NCI-H1694 treated with DMSO at 0.1 percent for 48 hours (cell line): Measurements from ENCODE around the gene CD22.
"Not testable (repeated sequence)": the region's sequence is repeated elsewhere in the genome, so short reads cannot be mapped to it uniquely, and the experiment has no call there.

Source experiments
- DNase-seq: peaks from one replicate; lab custom pipeline; 2025; lab: John Stamatoyannopoulos, UW

Gene CD22

DNA sequence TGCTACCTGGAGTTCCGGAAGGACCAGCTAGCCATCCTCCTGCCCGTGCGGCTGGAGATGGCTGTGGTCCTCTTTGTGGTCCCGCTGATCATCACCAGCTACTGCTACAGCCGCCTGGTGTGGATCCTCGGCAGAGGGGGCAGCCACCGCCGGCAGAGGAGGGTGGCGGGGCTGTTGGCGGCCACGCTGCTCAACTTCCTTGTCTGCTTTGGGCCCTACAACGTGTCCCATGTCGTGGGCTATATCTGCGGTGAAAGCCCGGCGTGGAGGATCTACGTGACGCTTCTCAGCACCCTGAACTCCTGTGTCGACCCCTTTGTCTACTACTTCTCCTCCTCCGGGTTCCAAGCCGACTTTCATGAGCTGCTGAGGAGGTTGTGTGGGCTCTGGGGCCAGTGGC lies 30.4 kb downstream of the CD22 start:
- DNase-seq, result not testable (repeated sequence)

DNA sequence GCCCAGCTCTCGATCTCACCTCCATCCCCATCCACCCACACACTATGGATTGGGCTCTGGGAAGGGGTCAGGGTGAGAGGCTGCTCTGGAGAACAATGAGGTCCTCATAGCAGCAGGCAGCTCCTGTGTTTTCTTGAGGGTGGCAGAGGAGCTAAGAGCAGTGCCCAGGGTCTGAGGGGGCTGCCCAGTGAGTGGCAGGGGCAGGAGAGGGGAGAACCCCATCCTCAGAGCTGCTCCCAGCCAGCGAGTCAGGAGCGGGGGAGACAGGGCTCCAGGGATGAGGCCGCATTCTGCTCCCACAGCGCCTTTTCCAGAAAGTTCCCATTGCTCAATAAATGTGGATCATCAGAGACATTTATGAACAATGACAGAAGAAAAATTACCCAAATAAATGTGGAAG lies 31.1 kb downstream of the CD22 start:
- not testable (repeated sequence) for DNase-seq

DNA sequence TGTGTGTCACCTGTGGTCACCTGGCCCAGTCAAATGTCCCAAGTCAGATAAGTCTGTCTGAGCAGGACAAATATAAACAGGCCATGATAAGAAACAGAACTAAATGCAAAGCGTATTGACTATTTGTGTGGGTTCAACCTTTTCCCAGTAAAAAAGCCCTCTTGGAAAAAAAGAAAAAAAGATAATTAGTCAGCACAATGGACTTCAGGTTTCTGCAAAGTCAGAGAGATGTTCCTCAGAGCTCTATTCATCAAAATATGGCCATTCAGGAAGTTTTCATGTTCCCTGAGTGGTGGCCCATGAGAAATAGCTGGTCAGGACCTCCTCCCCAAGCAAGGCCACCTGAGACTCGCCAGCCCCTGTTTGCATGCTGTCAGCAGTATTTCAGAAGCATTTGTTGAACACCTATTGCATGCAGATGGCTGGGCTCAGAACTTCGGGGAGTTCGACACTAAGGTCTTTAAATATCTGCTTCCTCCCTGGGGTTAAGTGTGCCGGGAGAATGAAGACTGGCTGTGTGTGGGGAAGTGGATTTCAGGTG lies 32.0 kb downstream of the CD22 start:
- DNase-seq, result no peak

DNA sequence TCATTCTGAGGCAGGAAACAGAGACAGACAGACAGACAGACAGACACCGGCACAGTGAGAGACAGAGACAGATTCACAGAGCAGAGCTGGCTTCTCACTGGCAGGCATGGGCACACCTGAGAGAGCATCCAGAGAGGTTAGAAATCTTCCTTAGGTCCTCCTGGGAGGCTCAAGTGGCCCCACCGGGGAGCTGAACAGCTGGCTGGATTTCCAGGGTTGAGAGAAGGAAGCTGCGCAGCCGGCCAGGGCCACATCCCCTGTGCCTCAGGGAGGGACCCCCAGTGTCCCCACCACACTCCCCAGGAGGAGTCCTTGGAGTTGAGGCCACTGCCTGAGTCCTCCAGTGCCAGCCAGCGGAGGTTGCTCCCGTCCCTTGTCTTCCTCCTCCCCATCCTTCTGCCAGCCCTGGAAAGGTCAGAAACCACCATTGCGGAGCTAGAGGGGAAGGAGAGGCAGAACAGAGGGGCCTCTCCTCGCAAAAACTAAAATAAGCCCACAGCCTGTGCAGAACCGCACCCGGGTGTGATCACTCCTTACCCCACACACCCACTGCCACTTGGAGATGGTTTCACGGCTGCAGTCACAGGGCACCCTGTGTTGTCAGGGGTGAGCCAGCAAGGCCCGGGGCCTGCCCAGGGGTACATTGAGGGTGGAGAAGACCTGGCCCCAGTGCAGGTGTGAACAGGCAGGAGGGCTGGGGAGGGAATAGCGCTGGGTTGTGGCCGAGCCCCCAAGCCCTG lies 33.4 kb downstream of the CD22 start:
- no peak for DNase-seq

DNA sequence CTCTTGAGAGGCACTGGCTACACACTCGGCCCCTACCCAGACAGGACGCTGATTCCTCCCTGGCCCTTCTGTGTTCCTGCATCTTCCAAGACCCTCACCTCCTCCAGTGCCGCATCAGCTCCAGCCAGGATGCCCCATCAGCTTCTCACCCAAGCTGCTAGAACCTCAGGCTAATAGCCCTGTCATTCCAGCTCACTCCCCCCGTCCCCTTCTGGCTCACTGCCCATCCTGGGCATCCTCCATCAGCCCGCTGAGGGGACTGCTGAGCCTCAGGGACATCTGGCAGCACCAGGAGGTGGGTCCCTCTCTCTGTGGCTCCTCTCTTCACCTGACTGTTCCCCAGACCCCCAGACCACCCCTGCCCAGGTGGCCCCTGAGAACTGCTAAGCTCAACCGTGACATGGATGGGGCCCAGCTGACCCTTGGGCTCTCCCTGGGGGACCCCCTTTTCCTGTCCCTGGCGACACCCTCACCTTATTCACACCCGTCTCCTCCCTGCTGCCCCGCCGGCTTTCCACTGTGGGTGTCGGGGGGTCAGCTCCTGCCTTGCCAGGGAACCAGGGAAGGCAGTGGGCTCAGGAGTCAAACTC lies 34.1 kb downstream of the CD22 start:
- no peak for DNase-seq

DNA sequence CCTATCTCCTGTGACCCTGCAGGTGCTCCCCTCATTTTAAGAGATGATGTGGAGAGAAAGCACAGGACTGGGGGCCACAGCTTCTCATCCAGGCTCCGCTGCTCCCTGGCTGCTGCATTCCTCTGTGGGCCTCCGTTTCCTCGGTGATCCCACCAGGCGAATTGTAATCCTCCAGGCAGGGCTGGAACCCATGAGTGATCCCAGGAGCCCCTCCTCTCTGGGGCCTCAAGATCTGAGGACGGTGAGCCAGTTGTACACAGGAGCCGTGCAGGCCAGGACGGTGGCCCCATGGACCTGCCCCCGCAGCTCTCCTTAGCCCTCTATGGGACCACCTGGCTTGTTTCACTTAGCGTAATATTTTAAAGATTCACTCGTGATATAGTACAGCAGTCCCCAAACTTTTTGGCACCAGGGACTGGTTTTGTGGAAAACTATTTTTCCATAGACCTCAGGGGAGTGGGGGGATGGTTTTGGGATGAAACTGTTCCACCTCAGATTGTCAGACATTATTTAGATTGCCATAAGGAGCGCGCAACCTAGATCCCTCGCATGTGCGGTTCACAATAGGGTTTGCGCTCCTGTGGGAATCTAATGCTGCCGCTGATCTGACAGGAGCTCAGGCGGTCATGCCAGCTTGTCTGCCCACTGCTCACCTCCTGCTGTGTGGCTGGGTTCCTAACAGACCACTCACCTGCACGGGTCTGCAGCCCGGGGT lies 34.9 kb downstream of the CD22 start:
- DNase-seq, result no peak

DNA sequence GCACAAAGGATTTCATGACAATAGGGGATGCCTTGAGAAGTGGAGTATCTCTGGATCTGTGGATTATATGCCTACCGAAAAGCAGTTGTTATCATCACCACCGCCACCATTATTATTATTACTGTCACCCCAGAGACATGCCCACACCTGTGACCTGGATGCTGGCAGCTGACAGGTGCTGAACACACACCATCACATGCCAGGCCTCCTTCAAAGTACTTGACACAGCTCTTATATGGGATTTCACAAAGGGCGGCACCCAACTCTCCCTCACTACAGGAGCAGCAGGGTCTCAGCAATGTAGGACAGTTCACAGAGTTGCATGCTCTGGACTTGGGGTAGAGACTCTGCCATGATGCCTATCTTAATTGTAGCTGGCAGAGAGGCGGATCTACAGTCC lies 36.3 kb downstream of the CD22 start:
- DNase-seq, result no peak

DNA sequence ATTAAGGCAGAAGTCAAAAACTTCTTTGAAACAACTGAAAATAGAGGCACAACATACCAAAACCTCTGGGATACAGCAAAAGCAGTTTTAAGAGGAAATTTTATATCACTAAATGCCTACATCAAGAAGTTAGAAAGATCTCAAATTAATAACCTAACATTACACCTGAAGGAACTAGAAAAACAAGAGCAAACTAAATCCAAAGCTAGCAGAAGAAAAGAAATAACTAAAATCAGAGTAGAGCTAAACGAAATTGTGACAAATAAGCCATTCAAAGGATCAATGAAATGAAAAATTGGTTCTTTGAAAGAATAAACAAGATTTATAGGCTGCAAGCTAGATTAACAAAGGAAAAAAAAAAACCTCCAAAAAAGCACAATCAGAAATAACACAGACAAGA lies 39.4 kb downstream of the CD22 start:
- no peak for DNase-seq

DNA sequence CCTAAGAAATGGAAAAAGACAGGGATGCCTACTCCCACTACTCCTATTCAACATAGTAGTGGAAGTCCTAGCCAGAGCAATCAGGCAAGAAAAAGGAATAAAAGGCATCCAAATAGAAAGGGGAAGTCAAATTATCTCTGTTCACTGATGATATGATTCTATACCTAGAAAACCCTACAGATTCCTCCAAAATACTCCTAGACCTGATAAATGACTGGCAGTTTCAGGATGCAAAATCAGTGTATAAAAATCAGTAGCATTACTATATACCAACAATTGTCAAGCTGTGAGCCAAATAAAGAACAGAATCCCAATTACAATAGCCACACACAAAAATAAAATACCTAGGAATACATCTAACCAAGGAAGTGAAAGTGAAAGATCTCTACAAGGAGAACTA lies 40.5 kb downstream of the CD22 start:
- DNase-seq, result no peak

DNA sequence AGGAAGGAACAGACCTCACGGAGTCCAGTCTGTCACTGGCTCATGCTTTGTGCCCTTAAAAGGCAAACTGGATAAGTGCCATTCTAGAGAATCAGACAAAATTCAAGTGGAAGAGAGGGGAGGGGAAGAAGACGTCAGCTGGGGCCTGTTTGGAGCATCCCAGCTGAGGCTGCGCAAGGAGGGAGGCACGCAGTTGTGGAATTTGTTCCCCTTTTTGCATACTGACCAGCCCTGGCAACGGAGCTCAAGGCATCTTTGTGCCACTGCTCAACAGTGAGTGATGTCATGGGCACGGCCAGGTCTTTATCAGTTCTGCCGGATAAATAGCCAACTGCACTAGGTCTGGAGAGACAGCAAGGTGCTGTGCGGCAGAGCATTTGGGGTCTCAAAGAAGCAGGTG lies 41.7 kb downstream of the CD22 start, which contains the start of gene GPR42:
Gene GPR42 (plus strand): TSS at position 347 of the 400 bp plus-strand sequence. CDS start 292 bp downstream, outside the sequence.
- DNase-seq, result no peak

DNA sequence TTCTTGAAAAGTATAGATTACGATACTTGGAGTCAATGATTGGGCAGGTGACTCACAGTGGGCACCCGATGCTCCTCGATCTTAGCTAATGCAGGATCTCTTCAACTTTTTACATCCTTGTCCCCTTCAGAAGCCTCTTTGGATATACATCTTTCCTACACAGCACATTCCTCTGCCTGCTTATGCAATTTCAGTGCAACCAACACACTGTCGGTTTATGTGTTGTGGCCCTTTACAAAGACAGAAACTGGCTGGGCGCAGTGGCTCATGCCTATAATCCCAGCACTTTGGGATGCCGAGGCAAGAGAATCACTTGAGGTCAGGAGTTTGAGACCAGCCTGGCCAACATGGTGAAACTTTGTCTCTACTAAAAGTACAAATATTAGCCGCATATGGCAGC lies 44.5 kb downstream of the CD22 start:
- no peak for DNase-seq

DNA sequence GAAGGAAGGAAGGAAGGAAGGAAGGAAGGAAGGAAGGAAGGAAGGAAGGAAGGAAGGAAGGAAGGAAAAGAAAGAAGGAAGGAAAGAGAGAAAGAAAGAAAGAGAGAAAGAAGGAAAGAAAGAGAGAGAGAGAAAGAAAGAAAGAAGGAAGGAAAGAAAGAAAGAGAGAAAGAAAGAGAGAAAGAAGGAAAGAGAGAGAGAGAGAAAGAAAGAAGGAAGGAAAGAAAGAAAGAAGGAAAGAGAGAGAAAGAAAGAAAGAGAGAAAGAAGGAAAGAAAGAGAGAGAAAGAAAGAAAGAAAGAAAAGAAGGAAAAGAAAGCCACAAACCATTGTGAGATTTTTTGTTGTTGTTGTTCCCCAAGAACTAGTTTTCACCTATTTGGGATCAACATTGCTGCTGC lies 45.0 kb downstream of the CD22 start:
- not testable (repeated sequence) for DNase-seq

DNA sequence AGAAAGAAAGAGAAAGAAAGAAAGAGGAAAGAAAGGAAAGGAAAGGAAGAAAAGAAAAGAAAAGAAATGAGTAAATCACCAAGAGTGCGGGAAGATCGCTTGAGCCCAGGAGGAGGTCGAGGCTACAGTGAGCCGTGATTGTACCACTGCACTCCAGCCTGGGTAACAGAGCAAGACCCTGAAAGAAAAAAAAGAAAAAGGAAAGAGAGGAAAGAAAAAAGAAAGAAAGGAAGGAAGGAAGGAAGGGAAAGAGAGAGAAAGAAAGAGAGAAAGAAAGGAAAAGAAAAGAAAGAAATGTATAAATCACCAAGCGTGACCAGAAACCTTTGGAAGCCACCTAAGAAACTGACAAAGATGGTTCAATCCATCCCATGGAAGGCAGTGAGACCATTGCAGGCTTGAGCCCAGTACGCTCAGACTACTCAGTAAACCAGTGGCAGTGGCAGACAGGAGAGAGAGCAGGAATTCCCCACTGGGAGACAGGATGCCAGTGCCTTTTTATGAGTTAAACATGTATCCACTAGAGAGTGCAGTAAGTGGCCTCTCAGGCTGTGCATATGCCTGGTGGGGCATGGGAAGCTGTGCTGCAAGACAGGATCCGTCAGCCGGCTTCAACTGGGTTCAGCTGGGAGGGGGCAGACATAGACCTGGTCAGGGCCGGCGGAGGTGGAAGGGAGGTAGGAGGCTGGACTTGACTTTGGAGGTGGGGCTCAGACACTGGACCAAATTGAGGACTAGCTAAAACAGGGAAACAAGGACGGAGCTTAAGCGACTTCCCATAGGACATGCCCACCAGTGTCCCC lies 46.7 kb downstream of the CD22 start:
- no peak for DNase-seq

DNA sequence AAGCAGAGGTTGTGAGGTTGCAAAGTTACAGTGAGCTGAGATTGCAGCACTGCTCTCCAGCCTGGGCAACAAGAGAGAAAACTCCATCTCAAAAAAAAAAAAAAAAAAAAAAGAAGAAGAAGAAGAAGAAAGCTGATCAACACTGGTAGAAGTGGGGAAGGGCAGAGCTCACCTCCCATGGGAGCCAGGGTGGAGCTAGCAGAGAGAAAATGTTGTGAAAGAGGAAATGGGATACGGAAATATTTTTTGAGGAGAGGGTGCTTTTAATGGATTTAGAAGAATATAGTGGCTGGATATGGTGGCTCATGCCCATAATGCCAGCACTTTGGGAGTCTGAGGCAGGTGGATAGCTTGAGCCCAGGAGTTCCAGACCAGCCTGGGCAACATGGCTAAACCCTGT lies 48.7 kb downstream of the CD22 start:
- no peak for DNase-seq

DNA sequence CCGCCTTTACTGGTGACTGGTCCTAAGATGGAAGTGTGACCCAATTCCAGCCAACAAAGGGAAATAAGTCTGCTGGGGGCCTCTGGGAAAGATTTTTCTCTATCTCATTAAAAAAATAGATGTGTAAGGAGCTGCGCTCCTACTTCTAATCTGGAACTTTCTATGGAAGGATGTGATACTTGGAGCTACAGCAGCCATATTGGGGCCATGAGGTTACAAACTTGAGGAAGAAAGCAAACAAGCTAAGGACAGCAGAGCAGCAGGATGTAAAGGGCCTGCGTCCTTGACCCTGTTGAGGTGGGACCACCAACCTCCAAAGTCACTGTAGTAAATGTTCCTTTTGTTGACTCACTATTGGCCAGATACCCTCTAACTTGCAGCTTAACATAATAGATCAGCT lies 49.4 kb downstream of the CD22 start:
- DNase-seq, result no peak

DNA sequence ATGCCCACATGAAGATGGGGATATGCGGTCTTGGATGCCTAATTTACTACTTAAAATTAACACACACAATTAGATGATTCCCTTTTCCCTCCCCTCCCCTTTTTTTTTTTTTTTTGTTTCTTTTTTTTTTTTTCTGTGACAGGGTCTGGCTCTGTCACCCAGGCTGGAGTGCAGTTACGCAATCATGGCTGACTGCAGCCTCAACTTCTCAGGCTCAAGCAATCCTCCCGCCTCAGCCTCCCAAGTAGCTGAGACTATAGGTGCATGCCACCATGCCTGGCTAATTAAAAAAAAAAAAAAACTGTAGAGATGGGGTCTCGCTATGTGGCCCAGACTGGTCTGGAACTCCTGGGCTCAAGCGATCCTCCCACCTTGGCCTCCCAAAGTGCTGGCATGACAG lies 50.6 kb downstream of the CD22 start:
- DNase-seq, result not testable (repeated sequence)

DNA sequence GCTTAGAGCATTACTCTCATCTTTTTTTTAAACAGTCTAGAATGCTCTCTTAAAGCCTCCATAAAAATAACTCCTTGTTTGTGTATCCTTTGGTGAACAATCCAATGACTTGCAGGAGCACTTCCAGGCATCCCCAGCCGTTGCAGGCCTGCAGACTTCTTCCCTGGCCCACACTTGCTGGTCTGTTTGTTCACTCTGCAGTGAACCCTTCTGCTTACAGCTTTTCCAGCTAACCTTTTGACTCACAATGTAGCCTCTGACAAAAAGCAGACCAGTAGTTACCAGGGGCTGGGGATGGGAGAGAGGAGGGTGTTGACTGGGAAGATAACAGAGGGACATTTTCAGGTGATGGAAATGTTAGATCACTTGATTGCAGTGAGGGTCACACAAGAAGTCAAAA lies 51.0 kb downstream of the CD22 start:
- no peak for DNase-seq

DNA sequence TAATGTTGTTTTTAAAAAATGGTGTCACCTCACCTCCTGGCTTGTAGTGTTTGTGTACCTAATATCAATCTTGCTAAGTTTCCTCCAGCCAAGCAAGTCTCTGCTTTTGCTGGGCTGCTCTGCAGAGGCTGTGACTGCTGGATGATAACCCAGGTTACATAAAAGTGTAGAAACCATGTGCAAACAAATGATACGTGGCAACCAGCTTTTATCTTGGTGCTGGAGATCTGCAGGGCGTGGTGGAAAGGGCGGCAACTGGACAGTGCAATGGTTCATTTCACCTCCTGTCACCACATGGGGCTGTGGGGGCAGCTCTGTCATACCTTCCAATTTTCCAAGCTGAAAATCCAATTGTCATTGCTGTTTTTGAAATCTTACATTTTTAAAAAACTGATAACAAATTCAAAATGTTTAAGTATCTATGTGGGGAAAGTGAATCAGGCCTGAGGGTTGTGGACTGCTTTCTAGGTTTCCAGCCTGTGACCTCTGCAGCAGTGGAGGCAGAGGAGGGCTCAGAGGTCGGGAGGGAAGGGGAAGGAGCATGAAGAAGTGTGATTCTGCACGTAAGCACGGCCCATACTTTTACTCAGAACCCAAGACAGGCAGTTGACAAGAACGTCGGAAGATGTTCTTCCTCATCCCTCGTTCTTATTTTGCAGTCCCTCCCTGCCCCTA lies 51.6 kb downstream of the CD22 start:
- DNase-seq, result no peak

DNA sequence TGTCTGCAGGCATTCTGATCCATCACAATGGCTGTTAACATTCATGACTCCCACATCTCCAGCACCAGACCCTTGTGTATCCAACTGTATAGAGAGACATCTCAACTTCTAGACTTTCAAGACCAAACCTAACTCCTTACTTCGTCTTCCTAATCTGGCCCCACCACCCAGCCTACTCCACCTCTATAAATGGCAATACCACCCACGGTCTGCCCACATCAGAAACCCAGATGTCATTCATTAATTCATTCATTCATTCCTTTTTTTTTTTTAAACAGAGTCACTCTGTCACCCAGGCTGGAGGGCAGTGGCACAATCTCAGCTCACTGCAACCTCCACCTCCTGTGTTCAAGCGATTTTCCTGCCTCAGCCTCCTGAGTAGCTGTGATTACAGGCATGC lies 52.3 kb downstream of the CD22 start:
- no peak for DNase-seq

DNA sequence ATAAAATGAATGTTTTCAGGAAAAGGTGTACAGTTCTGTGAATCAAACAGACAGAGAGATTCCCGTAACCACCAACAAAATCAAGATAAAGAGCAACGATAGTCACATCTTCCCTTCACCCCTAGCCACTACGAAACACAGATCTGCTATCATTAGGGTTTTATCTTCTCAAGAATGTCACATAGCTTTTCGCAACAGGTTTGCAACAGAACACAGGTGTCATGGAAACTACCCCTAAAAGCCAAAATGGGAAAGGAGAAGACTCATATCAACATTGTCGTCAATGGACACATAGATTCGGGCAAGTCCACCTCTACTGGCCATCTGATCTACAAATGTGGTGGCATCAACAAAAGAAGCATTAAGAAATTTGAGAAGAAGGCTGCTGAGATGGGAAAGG lies 52.9 kb downstream of the CD22 start:
- no peak for DNase-seq

DNA sequence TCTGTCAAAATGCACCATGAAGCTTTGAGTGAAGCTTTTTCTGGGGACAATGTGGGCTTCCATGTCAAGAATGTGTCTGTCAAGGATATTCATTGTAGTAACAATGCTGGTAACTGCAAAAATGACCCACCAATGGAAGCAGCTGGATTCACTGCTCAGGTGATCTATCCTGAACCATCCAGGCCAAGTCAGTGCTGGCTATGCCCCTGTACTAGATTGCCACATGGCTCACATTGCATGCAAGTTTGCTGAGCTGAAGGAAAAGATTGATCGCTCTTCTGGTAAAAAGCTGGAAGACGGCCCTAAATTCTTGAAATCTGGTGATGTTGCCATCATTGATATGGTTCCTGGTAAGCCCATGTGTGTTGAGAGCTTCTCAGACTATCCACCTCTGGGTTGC lies 54.5 kb downstream of the CD22 start:
- DNase-seq, result no peak
